Adipocyte (in vitro differentiated cells): Measurements from ENCODE around the gene ULK4.
"Not testable (repeated sequence)": the region's sequence is repeated elsewhere in the genome, so short reads cannot be mapped to it uniquely, and the experiment has no call there.

Experiments
- DNase-seq: peaks from one replicate; pipeline ENCODE4 v3.0.0-alpha.2; 2015; ENCODE audit warnings: low read depth
- H3K27me3 ChIP-seq: replicated peaks from 2 replicates; pipeline ENCODE4 v1.7.0; 2013; ENCODE audit warnings: mild to moderate bottlenecking, low read length, moderate library complexity; ENCODE audit not compliant: control insufficient read depth, insufficient read depth
- H3K36me3 ChIP-seq: 2 replicates; pipeline ENCODE4 v1.7.0; 2013; ENCODE audit warnings: low read length, mild to moderate bottlenecking, moderate library complexity; ENCODE audit not compliant: control insufficient read depth, insufficient read depth, severe bottlenecking
- H3K4me1 ChIP-seq: 2 replicates; pipeline ENCODE4 v1.7.0; 2013; ENCODE audit warnings: mild to moderate bottlenecking, low read length, moderate library complexity; ENCODE audit not compliant: control insufficient read depth, insufficient read depth
- H3K4me3 ChIP-seq: 2 replicates; pipeline ENCODE4 v1.7.0; 2013; ENCODE audit warnings: mild to moderate bottlenecking, low read length, moderate library complexity
- H3K9ac ChIP-seq: 2 replicates; pipeline ENCODE4 v1.7.0; 2013; ENCODE audit warnings: mild to moderate bottlenecking, low read length, moderate library complexity
- H3K9me3 ChIP-seq: 2 replicates; pipeline ENCODE4 v1.7.0; 2013; ENCODE audit warnings: mild to moderate bottlenecking, low read length, moderate library complexity; ENCODE audit not compliant: control insufficient read depth

ULK4 gene

DNA sequence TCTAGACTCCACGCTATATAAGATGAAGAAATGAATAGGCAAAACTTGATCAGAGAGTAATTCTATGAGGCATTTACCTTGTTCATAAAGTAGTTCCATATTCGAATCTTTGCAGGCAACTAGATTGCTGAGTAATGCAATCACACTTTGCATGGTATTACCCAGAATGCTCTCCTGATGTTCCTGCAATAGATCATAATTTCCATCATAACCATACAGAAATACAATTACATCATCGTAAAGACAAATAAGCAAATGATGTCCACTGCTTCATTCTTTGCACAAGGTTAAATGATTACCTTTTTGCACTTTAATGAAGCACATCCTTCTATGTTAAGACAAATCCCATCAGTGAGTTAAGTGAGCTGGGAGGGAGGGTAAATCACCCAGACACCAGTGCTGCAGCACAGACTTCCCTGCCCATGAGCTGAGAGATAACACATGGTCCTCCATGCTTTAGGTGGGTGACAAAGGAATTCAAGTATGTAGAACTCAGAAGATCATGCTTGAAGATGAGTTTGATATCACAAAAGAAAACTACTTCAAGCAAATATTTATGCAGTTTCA is 395.9 kb downstream of the ULK4 start:
- Histone ChIP-seq H3K9me3 (no peaks in the 10 kb centered on the region), H3K4me3 (no peak overlapping the region), H3K27me3 (no peaks in the 10 kb centered on the region), H3K4me1 (no peaks in the 10 kb centered on the region), H3K36me3 (no peaks in the 10 kb centered on the region), H3K9ac (no peak overlapping the region)
- DNase-seq: no peak

DNA sequence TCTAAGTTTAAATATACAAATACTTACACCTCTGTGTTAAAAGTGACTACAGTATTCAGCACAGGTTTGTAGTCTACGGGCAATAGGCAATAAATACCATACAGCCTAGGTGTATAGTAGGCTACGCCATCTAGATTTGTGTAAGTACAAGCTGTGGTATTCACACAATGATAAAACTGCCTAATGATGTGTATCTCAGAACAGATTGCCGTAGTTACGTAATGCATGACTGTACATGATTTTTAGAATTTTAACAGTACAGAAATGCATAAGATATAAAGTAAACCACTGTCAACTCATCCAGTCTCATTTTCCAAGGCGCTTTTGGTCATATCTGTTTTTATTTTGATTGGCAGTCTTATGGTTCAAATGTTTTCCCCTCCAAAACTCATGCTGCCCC is 396.9 kb downstream of the ULK4 start:
- Histone ChIP-seq H3K4me1 (no peaks in the 10 kb centered on the region), H3K4me3 (no peak overlapping the region), H3K9ac (no peak overlapping the region), H3K27me3 (no peaks in the 10 kb centered on the region), H3K9me3 (no peaks in the 10 kb centered on the region), H3K36me3 (no peaks in the 10 kb centered on the region)
- DNase-seq: no peak

DNA sequence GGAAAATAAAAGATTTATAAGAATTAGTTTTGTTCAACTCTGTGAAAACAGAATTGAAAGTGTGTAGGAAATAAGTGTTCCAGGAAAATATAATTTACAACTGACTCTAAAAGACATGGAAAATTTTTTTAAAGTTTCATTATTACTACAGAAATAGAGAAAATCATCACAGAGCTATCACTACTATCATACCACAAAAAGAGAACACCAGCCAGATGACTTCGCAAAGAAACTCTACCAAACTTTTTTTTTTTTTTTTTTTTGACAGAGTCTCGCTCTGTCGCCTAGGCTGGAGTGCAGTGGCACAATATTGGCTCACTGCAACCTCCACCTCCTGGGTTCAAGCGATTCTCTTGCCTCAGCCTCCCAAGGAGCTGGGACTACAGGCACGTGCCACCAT is 405.7 kb downstream of the ULK4 start:
- H3K4me1 ChIP-seq, H3K27me3 ChIP-seq, H3K4me3 ChIP-seq, H3K36me3 ChIP-seq, H3K9ac ChIP-seq, H3K9me3 ChIP-seq, DNase-seq: not testable (repeated sequence)

DNA sequence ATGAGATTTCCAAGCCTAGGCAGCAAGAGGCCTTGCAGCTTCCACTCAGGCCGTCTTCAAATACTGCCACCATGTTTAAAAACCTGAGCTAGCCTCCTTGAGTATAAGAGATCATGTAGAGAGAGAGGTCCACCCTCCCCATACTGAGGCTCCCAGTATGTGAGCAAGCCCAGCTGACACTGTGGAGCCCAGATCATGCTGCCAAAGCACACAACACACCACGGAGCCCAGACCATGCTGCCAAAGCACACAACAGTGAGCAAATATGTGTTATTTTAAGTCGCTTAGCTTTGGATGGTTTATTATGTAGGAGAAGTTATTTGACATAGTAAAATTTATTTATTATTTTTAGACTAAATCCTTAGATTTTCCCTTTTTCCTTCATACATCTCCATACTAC is 428.9 kb downstream of the ULK4 start:
- Histone ChIP-seq H3K4me3 (no peak overlapping the region), H3K36me3 (no peaks in the 10 kb centered on the region), H3K27me3 (no peaks in the 10 kb centered on the region), H3K9me3 (no peaks in the 10 kb centered on the region), H3K9ac (no peak overlapping the region), H3K4me1 (no peaks in the 10 kb centered on the region)
- DNase-seq: no peak

DNA sequence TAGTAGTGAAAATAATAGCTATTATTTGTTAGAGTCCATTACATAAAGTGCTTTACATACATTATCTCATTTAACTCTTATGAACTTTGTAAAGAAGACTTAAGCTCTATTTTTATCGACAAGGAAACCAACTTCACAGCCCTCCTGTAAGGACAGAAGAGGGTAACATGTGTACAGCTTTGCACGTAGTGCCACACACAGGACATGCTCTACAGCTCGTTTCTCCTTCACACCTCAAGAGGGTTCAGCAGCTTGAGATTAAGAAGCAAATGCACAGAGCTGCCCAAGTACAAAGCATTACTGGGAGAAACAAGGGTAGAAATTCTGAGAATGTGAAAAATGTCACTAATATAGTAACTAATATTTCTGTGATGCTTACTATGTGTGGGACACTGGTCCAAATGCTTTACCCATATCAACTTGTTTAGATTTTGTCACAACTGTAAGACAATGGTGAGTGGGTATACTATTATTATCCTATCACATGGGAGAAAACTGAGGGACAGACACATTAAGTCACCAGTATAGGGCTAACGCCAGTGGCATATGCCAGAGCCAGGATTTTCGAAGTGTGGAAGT is 434.8 kb downstream of the ULK4 start:
- Histone ChIP-seq H3K9me3 (no peaks in the 10 kb centered on the region), H3K4me3 (no peak overlapping the region), H3K36me3 (no peaks in the 10 kb centered on the region), H3K4me1 (no peaks in the 10 kb centered on the region), H3K9ac (no peak overlapping the region), H3K27me3 (no peaks in the 10 kb centered on the region)
- DNase-seq: no peak

DNA sequence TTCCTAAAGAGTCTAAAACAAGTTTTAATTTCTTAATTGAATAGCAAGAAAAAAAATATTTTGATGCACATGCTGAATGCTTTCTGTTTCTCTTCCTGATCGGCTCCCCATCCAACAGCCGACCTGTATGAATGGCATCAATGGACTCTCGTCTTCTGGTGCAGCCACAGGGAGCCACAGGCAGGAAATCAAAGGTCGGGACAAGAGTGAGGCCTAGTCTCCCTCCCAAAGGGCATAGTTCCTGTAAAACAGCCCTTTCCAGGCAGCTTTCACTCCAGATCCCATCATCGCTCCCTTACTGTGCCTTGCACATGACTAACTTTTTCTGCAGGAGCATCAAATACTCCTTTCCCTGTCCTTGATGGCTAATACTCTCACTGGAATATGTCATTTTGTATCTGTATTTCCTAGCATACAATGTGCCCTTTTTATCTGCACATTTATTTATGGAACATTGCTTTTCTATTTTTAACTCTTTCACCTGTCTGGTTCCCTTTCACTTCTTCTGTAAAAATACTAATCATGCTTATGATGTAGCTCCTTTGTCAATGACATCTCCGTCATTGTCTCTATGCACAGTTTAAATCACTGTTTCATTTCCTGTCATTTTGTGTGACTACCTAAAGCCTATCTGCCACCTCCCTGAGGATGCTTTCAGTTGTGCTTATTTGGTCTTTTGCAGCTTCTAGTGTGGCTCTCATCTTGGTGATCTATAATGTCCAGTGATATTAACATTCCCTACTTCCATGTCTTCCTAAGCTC is 436.4 kb downstream of the ULK4 start:
- Histone ChIP-seq H3K4me3 (no peak overlapping the region), H3K27me3 (no peaks in the 10 kb centered on the region), H3K9ac (no peak overlapping the region), H3K36me3 (no peaks in the 10 kb centered on the region), H3K4me1 (no peaks in the 10 kb centered on the region), H3K9me3 (no peaks in the 10 kb centered on the region)
- no peak for DNase-seq

DNA sequence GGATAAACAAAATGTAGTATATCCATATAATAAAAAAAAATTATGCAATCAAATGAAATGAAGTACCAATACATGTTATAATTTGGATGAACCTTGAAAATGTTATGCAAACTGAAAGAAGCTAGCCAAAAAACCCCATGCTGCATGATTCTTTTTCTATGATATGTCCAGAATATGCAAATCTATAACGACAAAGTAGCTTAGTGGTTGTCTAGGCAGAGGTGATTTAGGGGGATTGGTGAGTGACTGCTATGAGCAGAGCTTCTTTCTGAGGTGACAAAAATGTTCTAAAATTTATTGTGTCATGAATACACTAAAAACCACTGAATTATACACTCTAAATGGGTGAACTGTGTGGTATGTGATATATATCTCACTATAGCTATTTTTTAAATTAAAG is 438.0 kb downstream of the ULK4 start:
- DNase-seq: no peak
- no peaks in the 10 kb centered on the region for H3K36me3 ChIP-seq
- peaks cover 14% of the 10 kb centered on the region for H3K4me1 ChIP-seq
- H3K4me3 ChIP-seq: no peak overlapping the region
- H3K9ac ChIP-seq: no peak overlapping the region
- no peaks in the 10 kb centered on the region for H3K27me3 ChIP-seq
- no peaks in the 10 kb centered on the region for H3K9me3 ChIP-seq

DNA sequence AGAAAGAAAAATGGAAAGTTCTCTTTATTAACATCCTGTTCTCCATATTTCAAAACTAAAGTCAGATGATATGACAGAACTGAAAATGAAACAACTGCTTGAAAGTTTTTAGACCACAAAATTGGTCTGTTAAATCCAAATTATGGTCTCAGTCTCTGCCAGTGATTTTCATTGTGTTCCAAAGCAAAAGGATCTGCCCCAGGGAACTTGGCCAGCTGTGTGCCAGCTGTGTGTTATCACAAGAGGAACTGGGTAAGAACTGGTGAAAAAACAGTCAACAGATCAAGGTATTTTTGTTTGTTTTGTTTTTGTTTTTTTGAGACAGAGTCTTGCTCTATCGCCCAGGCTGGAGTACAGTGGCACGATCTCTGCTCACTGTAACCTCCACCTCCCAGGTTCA is 439.3 kb downstream of the ULK4 start:
- Histone ChIP-seq H3K27me3 (no peaks in the 10 kb centered on the region), H3K4me3 (no peak overlapping the region), H3K36me3 (no peaks in the 10 kb centered on the region), H3K4me1 (peaks cover 14% of the 10 kb centered on the region), H3K9ac (no peak overlapping the region), H3K9me3 (no peaks in the 10 kb centered on the region)
- DNase-seq: peak; percentile 44

DNA sequence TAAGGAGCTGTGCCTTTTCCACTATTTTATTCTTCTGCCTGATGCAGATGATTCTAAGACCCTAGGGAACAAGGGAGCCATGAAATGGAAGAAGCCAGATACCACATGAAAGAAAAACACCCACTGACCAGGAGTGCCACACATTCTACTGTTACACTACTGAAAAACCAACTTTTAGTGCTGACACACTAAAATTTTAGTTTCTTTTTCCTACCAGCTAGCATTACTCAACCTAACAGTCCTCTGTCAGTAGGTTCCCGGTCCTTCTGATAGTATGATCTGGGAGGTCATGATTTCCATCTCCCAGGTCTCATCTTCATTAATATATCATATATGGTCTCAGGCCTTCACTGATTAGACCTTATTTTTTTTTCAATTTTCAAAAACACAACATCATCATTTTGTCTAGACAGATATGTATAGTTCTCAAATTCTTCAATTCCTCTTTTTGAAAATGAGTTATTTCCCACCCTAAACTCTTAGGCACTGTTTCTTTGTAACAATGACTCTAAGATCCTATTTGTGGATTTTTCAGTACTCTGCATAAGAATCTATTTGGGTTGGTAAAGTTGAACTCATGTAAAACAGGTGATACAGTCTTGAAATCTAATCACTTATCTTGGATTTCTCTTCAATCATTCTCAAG is 440.8 kb downstream of the ULK4 start:
- no peak for DNase-seq
- Histone ChIP-seq H3K36me3 (no peaks in the 10 kb centered on the region), H3K4me3 (no peak overlapping the region), H3K4me1 (peaks cover 14% of the 10 kb centered on the region), H3K9ac (no peak overlapping the region), H3K27me3 (no peaks in the 10 kb centered on the region), H3K9me3 (no peaks in the 10 kb centered on the region)

DNA sequence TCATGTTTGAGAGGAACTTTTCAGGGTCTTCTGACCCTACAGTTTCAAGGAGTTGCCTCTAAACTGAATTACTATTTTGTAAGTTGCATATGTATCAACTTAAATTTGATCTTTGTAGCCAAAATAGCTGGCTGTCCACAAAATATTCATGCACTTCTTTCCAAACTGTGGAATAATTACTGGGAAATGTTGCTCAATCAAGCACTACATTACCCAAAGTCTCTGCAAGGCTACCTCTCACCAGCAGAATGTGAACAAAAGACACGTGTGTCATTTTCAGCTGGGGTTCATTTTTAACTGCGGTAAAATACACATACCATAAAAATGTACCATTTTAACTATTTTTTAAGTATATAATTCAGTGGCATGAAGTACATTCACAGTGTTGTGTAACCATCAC is 442.2 kb downstream of the ULK4 start:
- DNase-seq: peak; percentile 88
- Histone ChIP-seq H3K4me1 (peaks cover 14% of the 10 kb centered on the region), H3K36me3 (no peaks in the 10 kb centered on the region), H3K4me3 (no peak overlapping the region), H3K9me3 (no peaks in the 10 kb centered on the region), H3K9ac (no peak overlapping the region), H3K27me3 (no peaks in the 10 kb centered on the region)

DNA sequence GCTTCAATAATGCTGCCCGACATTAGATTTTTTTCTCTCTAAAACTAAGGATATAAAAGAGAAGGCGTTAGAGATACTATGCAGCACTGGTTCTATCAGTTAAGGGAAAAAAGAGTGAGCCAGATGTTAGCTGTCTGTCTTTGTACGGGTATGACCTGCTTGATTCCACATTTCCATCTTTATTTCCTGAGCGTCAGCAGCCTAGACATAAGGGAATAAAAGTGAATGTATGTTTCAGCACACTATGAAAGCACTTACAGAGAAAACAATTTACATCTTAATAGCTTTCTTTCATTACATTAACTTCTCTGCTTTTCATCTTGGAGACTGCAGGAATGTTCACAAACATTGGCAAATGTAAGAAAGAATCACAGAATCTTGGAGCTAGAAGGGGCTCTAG is 443.3 kb downstream of the ULK4 start:
- Histone ChIP-seq H3K4me3 (no peak overlapping the region), H3K36me3 (no peaks in the 10 kb centered on the region), H3K9me3 (no peaks in the 10 kb centered on the region), H3K9ac (no peak overlapping the region), H3K4me1 (peaks cover 14% of the 10 kb centered on the region), H3K27me3 (no peaks in the 10 kb centered on the region)
- DNase-seq: no peak
